ENCODE results near the gene MRPS10. TPM values are rescaled to one million over a fixed set of nuclear protein-coding genes. Genes with fewer than 3 reads are reported as not detected.

MRPS10 gene
- polyA plus RNA-seq, 3 donors: 9.2 to 33.0 (median 31.4) TPM

- H3K4me1 ChIP-seq (ENCODE audit: control insufficient read depth in 1 of 2, insufficient read depth in 2 of 2, low read length in 2 of 2): peaks cover 0 to 3% of the 10 kb centered on the region in 2 donors
- no peaks in the 10 kb centered on the region for H3K9me3 ChIP-seq (replicated peaks in 1 of 2; ENCODE audit: control insufficient read depth in 1 of 2, insufficient read depth in 1 of 2, low read length in 2 of 2)
- no peak for DNase-seq
- no peaks in the 10 kb centered on the region for H3K79me2 ChIP-seq (ENCODE audit: insufficient read depth, low read length)
- H3K27ac ChIP-seq (ENCODE audit: low read depth in 1 of 2, low read length in 2 of 2): no peak overlapping the region
- H3K27me3 ChIP-seq (ENCODE audit: control insufficient read depth in 2 of 2, insufficient read depth in 2 of 2, low read length in 2 of 2): no peaks in the 10 kb centered on the region
- intact Hi-C loops (cut with micrococcal nuclease): no loop called here
- Mint-ChIP-seq H3K27me3 (ENCODE audit: low read depth in 3 of 3) (peaks cover 4 to 9% (median 5%) of the 10 kb centered on the region in 3 donors), H3K27ac (no peak overlapping the region), H3K4me3 (no peak overlapping the region), H3K9me3 (no peaks in the 10 kb centered on the region), H3K36me3 (no peaks in the 10 kb centered on the region), H3K4me1 (peaks cover 8% of the 10 kb centered on the region)
- no peak for TF ChIP-seq CTCF (IDR thresholded peaks at IDR 0.05)
- no peak overlapping the region for H2AFZ ChIP-seq (ENCODE audit: insufficient read depth, low read depth, low read length, poor library complexity, severe bottlenecking)
- no peaks in the 10 kb centered on the region for H3K36me3 ChIP-seq (replicated peaks in 1 of 2; ENCODE audit: control insufficient read depth in 1 of 2, insufficient read depth in 2 of 2, low read length in 2 of 2)
- 96% methylated on average over 17 of the region's 20 CpGs for WGBS (ENCODE audit: insufficient coverage)
- H3K9ac ChIP-seq (ENCODE audit: insufficient read depth, low read length, poor library complexity, severe bottlenecking): no peak overlapping the region
- no peak overlapping the region for H3K4me2 ChIP-seq (replicated peaks; ENCODE audit: extremely low read depth, low read length, poor library complexity, severe bottlenecking)
- H4K20me1 ChIP-seq (ENCODE audit: insufficient read depth, low read length): no peaks in the 10 kb centered on the region
- H3K4me3 ChIP-seq (replicated peaks in 1 of 3; ENCODE audit: low read depth in 2 of 3, low read length in 3 of 3): no peak overlapping the region
Measured at GRCh38 chr6:42179261-42179944, 38.3 kb downstream of the MRPS10 start.

GRCh38 chr6:42177514-42178364 is 39.9 kb downstream of the MRPS10 start:
- Histone ChIP-seq H3K9me3 (replicated peaks in 1 of 2; ENCODE audit: control insufficient read depth in 1 of 2, insufficient read depth in 1 of 2, low read length in 2 of 2) (no peaks in the 10 kb centered on the region), H3K9ac (ENCODE audit: insufficient read depth, low read length, poor library complexity, severe bottlenecking) (no peak overlapping the region), H3K4me1 (ENCODE audit: control insufficient read depth in 1 of 2, insufficient read depth in 2 of 2, low read length in 2 of 2) (peaks cover 0 to 3% of the 10 kb centered on the region in 2 donors), H3K27me3 (ENCODE audit: control insufficient read depth in 2 of 2, insufficient read depth in 2 of 2, low read length in 2 of 2) (no peaks in the 10 kb centered on the region), H3K79me2 (ENCODE audit: insufficient read depth, low read length) (no peaks in the 10 kb centered on the region), H4K20me1 (ENCODE audit: insufficient read depth, low read length) (no peaks in the 10 kb centered on the region), H3K4me3 (replicated peaks in 1 of 3; ENCODE audit: low read depth in 2 of 3, low read length in 3 of 3) (no peak overlapping the region), H3K36me3 (replicated peaks in 1 of 2; ENCODE audit: control insufficient read depth in 1 of 2, insufficient read depth in 2 of 2, low read length in 2 of 2) (no peaks in the 10 kb centered on the region), H3K27ac (ENCODE audit: low read depth in 1 of 2, low read length in 2 of 2) (no peak overlapping the region), H3K4me2 (replicated peaks; ENCODE audit: extremely low read depth, low read length, poor library complexity, severe bottlenecking) (peak overlapping the region; percentile 28), H2AFZ (ENCODE audit: insufficient read depth, low read depth, low read length, poor library complexity, severe bottlenecking) (peak overlapping the region; percentile 54)
- intact Hi-C loops (cut with micrococcal nuclease): no loop called here
- DNase-seq: no peak
- WGBS (ENCODE audit: insufficient coverage): 21% methylated on average over 24 of the region's 27 CpGs
- Mint-ChIP-seq H3K9me3 (no peaks in the 10 kb centered on the region), H3K36me3 (no peaks in the 10 kb centered on the region), H3K4me1 (peaks cover 8% of the 10 kb centered on the region), H3K27me3 (ENCODE audit: low read depth in 3 of 3) (peaks cover 3 to 9% (median 5%) of the 10 kb centered on the region in 3 donors), H3K27ac (no peak overlapping the region), H3K4me3 (peak overlapping the region in 1 of 2 donors; percentile 12)
- no peak for TF ChIP-seq CTCF (IDR thresholded peaks at IDR 0.05)
